HUDEP-2 (cell line): Measurements from ENCODE around the gene RRAD.
A peak's percentile ranks its signal among the peaks of the same experiment; 100 is the strongest.

ENCODE experiments used
- DNase-seq, 76 experiments: peaks; one replicate each; lab custom pipeline; 2025; ENCODE audit not compliant: unreplicated experiment in 76 of 76; lab: John Stamatoyannopoulos, UW

Gene RRAD

GRCh38 chr16:66886914-66887313 is 38.4 kb downstream of the RRAD start:
- DNase-seq = peak in 5 of 76 experiments; percentile 5 to 16 (median 10)

GRCh38 chr16:66886321-66886720 is 39.0 kb downstream of the RRAD start:
- DNase-seq = no peak

GRCh38 chr16:66885491-66885890 is 39.8 kb downstream of the RRAD start:
- DNase-seq = no peak

DNA sequence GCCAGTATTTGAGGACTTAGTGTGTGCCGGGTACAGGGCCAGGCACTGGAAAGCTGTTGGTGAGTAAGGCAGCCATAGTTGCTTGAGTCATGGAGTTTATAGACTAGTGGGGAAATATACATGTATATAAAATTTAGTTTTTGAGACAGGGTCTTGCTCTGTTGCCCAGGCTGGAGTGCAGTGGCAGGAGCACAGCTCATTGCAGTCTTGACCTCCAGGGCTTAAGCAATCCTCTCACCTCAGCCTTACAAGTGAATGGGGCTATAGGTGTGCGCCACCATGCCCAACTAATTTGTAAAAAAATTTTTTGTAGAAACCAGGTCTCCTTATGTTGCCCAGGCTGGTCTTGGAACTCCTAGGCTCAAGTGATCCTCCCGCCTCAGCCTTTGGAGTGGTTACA is 42.6 kb downstream of the RRAD start:
- DNase-seq = no peak

- no peak for DNase-seq
Measured at GRCh38 chr16:66881964-66882508, 43.3 kb downstream of the RRAD start.

DNA sequence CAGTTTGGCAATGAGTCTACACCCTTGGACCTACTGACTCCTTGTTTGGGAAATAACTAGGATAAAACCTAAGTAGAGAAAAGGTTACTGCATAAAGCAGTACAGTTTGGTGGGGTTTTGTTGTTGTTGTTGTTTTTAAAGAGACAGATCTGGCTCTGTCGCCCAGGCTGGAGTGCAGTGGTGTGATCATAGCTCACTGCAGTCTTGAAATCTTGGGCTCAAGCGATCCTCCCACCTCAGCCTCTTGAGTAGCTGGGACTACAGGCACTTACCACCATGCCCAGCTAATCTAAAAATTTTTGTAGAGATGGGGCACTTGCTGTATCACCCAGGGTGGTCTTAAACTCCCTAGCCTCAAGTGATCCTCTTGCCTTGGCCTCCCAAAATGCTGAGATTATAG is 43.8 kb downstream of the RRAD start:
- DNase-seq = no peak

DNA sequence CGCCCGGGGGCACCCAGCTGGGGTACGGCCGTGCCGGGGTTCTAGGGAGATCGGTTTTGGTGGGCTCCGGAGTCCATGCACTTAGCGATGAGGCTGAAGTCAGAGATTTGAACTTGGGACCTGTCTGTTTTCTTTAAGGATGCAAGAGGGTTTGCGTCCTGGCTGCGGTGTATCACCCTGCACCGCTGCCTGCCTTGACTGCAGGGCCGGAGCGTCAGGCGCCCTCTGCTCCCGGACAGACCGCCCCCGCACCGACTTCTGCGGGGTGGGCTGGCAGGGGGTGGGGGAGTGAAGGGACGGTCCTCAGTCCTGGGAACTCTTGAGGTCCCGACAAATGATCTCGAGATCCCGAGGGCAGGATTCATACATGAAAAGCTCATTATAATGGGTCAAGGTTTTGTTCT is 44.3 kb downstream of the RRAD start:
- peak in 1 of 76 experiments; percentile 14 for DNase-seq

DNA sequence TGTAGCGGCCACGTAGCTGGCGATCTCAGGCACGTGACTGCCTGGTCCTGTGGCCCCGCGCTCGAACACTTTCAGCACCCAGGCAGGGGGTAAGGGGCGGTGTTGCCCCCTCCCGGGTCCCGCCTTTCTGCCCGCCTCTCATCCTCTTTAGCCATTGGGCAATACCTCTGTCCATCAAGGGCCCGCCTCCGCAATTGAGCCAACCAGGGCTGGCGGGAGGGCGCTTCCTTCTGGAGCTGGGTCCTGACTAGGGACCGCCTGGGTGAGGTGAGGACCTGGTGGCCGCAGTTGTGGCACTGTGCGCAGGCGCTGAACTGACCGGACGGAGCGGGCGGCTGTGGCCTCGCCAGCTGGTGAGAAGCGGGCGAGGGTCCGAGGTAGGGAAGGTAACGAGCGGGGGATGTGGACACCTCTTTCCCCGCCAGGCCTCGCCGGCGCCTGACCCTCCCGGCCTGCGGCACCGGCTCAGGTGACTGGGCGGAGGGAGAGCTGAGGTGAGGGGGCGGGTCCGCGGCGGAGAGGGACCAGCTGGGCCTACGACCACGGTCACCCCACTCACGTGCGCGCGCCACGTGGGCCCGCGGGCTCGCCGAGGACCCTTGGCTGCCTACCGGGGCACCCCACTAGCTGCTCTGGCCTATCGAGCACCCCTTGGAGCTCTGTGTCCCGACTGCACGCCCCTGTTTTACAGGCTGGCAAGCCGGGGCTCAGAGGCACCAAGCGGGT is 44.9 kb downstream of the RRAD start, which contains the start of gene PDP2:
Gene PDP2, plus strand, starts transcription at position 228 of the 726 bp plus-strand sequence. CDS start 3,770 bp downstream, outside the sequence.
- peak in 74 of 76 experiments; percentile 53 to 94 (median 88) for DNase-seq

DNA sequence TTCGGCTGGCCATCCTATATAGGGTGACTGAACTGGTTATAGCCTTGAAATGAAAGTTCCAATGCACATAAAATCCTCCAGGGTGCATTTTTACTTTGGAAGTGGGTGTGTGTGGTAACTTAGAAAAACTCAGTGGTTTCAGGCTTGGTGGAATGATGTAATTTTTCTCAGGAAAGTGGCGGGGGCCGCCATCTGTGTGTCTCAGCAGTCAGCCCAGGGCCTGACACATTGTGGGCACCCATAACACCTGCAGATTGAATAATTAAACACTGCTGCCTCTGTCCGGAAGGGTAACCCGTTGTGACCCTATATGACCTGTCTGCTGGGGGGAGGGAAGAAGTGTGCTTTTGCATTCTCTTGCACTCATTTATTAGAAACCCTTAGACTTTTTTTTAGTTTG is 47.3 kb downstream of the RRAD start:
- no peak for DNase-seq

GRCh38 chr16:66874079-66874775 is 51.1 kb downstream of the RRAD start:
- DNase-seq = no peak

DNA sequence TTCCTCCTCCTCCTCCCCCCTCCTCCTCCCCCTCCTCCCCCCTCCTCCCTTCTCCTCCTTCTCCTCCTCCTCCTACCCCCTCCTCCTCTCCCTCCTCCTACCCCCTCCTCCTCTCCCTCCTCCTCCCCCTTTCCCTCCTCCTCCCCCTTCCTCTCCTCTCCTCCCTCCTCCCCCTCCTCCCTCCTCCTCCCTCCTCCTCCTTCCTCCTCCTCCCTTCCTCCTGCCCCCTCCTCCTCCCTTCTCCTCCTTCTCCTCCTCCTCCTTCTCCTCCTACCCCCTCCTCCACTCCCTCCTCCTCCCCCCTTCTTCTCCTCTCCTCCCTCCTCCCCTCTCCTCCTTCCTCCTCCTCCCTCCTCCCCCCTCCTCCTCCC is 51.7 kb downstream of the RRAD start:
- no peak for DNase-seq

GRCh38 chr16:66872943-66873684 is 52.2 kb downstream of the RRAD start:
- DNase-seq = peak in 73 of 76 experiments; percentile 30 to 92 (median 79)

DNA sequence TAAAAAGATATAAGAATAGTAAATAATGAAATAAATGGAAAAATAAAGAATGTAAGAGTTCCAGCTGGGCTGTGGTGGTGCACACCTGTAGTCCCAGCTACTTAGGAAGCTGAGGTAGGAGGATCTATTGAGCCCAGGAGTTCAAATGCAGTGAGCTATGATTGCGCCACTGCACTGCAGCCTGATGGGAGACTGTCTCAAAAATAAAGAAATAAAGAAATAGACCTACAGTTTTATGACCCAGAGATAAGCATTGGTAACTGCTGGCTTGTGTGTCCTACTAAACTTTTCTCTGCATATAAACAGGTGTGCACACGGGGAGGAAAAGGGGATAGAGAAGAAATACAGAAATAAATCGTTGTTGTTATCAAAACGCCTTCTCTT is 52.8 kb downstream of the RRAD start:
- no peak for DNase-seq

DNA sequence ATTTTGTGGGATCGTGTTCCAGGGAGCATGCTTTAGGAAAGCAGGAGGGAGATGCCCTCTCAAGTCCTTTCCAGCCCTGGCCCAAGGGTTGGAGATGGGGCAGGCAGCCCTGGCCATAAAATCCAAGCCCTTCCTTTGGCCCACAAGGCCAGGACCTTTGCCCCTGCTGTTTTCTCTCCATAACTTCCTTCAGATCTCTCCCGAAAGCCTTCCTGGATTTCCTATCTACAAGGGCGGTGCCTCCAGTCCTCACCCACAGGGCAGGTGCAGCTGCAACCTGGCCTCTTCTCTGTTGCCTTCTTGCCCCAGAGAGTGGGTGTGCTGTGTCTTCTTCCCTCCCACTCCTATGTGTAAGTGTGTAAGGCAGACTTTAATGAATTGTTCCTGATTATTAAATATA is 53.5 kb downstream of the RRAD start:
- DNase-seq = no peak
